DMS153 treated with DMSO at 0.1 percent for 48 hours (cell line): Measurements from ENCODE around the gene SCML1.

Source experiments
- DNase-seq: peaks from one replicate; lab custom pipeline; 2025; ENCODE audit not compliant: unreplicated experiment; lab: John Stamatoyannopoulos, UW

Gene SCML1

GRCh38 chrX:17736856-17737709, at the start of gene SCML1:
SCML1 (plus strand) TSS chrX:17737493; CDS start chrX:17744187, 6,694 bp downstream.
- peak; percentile 68 for DNase-seq

- DNase-seq: no peak
These were observed 49.6 kb upstream of the SCML1 start for GRCh38 chrX:17687648-17688047.

- DNase-seq: peak; percentile 23
These were observed 47.3 kb upstream of the SCML1 start for GRCh38 chrX:17689971-17690409.

- no peak for DNase-seq
These were observed 44.5 kb upstream of the SCML1 start for GRCh38 chrX:17692709-17693346.

GRCh38 chrX:17697191-17697590, 40.1 kb upstream of the SCML1 start:
- DNase-seq: no peak

GRCh38 chrX:17700976-17701375, 36.3 kb upstream of the SCML1 start:
- DNase-seq: no peak

GRCh38 chrX:17703201-17703600, 34.1 kb upstream of the SCML1 start:
- no peak for DNase-seq

GRCh38 chrX:17705211-17705610, 32.1 kb upstream of the SCML1 start:
- no peak for DNase-seq

GRCh38 chrX:17706676-17707075, 30.6 kb upstream of the SCML1 start:
- DNase-seq: no peak

GRCh38 chrX:17707731-17708130, 29.6 kb upstream of the SCML1 start:
- DNase-seq: no peak

- DNase-seq: no peak
These were observed 26.4 kb upstream of the SCML1 start for GRCh38 chrX:17710871-17711301.

- no peak for DNase-seq
These were observed 24.0 kb upstream of the SCML1 start for GRCh38 chrX:17713288-17713687.

GRCh38 chrX:17718649-17719165, 18.6 kb upstream of the SCML1 start:
- DNase-seq: no peak

GRCh38 chrX:17719711-17720110, 17.6 kb upstream of the SCML1 start:
- no peak for DNase-seq

- no peak for DNase-seq
These were observed 15.6 kb upstream of the SCML1 start for GRCh38 chrX:17721715-17722114.

- DNase-seq: no peak
These were observed 12.1 kb upstream of the SCML1 start for GRCh38 chrX:17725181-17725580.

GRCh38 chrX:17732138-17732783, 5.0 kb upstream of the SCML1 start:
- no peak for DNase-seq

GRCh38 chrX:17735406-17735805, 1.9 kb upstream of the SCML1 start:
- no peak for DNase-seq

GRCh38 chrX:17736478-17736855, 826 bp upstream of the SCML1 start:
- DNase-seq: no peak

GRCh38 chrX:17737710-17737985, 355 bp downstream of the SCML1 start:
- no peak for DNase-seq

GRCh38 chrX:17737986-17738713, 857 bp downstream of the SCML1 start:
- no peak for DNase-seq
